ENCODE measurements around the gene MTR.

DNA sequence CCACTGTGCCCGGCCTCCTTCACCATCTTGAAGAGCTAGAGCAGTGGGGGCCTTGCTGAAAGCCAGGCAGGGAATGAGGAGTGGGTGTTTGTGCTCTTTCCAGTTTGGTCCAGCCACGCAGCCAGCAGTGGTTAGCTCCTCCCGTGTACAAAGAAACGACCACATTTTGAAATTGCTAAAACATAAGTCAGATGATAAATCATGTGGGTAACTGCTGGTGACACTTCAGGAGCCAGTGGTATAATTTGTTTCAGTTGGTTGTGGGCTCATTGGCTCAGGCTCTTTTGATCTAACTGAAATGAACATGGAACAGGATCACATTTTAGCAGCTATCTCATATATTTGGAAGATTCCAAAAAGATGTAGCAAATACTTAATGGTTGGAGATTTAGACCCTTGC is 87.6 kb downstream of the MTR start:
- TF ChIP-seq CTCF (IDR thresholded peaks at IDR 0.05) (no peak), POLR2A (IDR thresholded peaks at IDR 0.05) (no peak)
